ENCODE data around the gene PDLIM1. TPM values are rescaled to one million over a fixed set of nuclear protein-coding genes. Genes with fewer than 3 reads are reported as not detected.

PDLIM1 gene
- polyA plus RNA-seq (ENCODE audit: insufficient read length): 35.6 TPM

GRCh38 chr10:95290461-95291364 is at the start of gene PDLIM1:
PDLIM1 (minus strand) TSS chr10:95291003; CDS start chr10:95290915, 88 bp downstream.
- DNase-seq: no peak

DNA sequence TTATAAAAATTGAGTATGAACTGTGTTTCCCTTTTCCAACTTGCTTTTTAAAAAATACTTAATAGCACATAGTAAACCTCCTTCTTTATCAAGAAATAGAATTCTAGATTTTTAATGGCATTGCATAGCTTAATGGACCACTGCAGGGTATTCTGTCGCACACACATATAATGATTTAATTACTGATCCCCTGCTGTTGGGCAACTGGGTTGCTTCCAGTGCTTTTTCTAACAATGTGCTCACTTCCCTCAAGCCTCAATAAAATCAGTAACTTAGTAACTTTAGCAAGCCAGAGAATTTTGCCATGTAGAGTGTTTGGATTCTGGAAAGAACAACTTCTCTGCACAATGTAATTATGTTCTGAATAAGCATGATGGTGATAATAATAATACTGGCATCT is 49.1 kb upstream of the PDLIM1 start:
- DNase-seq: no peak

- no peak for DNase-seq
Observed at GRCh38 chr10:95337423-95338160, 46.8 kb upstream of the PDLIM1 start.

- no peak for DNase-seq
Observed at GRCh38 chr10:95336702-95337101, 45.9 kb upstream of the PDLIM1 start.

DNA sequence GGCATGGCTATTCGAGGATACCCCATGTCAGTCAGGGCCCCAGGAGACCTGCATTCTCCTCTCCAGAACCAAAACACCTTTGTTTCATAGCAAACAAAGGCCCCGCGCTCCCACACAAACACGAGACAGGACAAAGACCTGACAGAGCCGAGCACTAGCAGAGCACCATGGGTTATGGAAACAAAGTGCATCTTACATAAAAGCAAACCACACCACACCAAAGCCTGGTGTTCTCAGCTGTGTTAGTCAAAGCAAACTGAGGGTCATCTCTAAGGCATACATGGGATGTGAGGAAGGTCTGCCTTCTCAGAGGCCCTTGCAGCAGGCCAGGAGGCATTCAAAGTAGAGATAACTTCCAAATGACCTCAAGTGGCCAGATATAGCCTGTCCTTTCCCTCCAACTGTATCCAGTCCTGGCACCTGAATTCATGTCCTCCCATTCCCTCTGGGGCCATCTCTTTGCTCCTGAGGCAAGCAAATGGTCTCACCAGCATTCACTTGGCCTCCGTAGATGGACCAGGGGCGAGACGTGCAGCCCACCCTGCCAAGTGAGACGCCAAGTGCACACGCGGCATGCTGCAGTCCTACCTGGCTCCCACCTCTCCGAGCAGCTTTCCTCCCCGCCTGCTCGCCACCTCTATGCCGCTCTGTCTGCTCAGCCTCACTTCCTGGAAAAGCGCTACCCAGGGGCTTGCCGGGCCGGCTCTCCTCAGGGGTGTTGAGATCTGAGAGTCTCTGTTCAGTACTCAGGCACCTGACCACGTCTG is 45.3 kb upstream of the PDLIM1 start:
- DNase-seq: no peak

GRCh38 chr10:95334805-95335144 is 44.0 kb upstream of the PDLIM1 start:
- no peak for DNase-seq

- DNase-seq: no peak
Observed at GRCh38 chr10:95333997-95334804, 43.4 kb upstream of the PDLIM1 start.

DNA sequence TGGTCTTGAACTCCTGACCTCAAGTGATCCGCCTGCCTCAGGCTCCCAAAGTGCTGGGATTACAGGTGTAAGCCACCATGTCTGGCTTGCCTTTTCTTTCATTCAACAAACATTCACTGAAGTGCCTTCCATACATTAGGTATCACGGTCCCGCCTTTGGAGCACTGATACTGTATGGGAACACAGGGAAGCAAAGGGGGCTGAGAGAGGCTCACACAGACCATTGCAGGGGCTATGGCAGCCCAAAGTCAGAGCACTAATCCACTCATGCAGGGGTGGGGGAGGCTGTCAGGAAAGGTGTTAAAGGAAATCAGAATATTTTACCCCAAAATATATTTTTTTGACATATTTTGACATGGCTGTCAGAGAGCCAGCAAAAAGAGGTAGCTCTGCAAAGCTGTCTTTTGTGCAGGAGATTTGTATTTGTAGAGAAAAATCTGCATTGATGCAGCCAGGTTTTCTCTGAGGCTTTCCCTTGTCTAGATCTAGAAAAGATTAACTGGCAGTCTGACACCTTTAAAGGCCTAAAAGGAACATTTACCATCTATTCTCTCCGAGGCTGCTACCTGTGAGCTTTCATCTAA is 42.0 kb upstream of the PDLIM1 start:
- no peak for DNase-seq

DNA sequence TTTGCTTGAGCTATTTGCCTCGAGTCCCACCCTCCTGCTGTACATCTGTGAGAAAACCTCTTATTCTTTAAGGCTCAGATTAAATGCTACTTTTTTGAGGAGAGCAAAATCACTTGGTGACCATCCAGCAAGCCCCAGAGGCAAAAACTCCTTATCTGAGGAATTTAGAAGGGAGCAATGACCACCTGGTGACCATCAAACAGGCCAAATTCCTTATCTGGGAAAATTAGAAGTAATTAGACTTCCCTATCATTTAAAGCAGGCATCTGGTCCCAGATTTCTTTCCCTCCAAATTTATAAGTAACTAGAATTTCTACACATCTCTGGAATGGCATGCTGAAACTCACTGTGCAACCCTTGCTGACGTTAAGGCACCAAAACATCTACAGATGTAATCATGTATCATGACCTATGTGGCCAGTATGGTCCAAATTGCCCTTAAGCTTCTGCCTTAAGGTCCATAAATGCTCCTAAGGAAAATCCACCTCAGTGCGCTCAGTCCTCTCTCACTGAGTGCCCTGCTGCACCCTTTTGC is 40.9 kb upstream of the PDLIM1 start:
- DNase-seq: no peak

DNA sequence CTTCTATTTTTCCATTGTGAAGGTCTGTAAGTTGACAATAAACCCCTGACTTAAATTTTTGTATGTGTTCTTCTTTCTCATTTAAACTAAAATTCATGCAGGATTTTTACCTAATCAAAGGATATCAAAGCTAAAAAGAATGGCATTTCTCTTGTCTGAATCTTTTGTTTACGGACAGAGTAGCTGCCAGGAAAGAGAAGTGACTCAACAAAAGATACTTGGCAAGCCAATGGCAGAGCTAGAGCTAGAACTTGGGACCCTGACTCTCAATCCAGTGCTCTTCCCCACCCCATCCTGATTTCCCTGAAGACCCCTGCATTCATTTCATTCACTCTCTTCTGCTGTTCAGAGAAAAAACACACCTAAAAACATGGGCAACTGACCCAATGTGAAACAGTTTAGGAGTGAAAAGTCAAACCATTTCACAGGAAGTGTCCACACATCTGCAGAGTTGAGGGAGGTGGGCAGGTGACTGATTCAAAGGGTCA is 40.2 kb upstream of the PDLIM1 start:
- no peak for DNase-seq

DNA sequence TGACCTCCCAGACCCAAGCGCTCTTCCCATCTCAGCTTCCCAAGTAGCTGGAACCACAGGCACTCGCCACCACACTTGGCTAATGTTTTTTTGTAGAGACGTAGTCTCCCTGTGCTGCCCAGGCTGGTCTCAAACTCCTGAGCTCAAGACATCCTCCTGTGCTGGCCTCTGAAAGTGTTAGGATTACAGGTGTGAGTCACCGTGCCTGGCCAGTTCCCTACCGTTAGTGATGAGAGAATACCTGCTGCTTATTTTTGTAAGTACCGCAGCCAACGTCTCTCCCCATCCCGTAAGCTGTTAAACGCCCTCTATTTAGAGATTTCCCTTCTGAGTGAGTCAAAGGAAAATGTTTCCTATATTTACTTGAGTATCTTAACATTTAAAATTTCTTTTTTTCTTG is 38.5 kb upstream of the PDLIM1 start:
- no peak for DNase-seq

DNA sequence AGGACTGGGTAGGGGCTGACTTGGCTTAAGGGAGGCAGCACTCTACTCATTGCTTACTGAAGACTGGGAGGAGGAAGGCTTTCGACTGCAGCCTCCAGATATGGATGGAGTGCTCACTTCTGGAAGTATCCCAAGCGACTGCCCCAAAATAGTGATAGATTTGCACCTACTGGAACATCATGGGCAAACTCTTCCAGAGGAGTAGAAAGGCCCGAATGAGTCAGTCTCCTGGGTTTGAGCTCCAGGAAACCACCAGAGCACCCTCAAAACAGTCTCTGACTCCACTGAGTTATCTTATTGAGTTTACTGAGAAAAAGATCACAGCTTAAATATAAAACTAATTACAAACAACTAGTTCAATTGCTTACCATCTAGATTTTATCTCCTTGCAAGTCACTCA is 37.2 kb upstream of the PDLIM1 start:
- no peak for DNase-seq

GRCh38 chr10:95327367-95327766 is 36.6 kb upstream of the PDLIM1 start:
- DNase-seq: peak; percentile 23

DNA sequence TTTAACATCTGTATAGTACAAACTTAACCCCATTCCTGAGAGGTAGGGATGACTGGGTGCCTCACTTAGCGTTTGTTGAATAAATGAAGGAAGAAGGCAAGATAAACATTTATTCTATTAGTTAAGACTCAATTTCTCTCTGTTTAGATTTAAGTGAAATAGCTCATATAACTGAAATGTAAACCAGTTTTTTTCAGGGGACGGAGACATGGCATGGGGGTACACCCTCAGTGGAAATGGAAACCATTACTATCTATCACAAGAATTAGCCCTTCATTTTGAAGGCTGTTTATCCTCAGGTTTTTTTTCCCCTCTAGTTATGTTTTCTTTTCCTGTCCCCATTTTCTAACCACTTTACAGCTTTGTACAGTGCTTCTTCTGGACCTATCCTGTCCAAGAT is 35.6 kb upstream of the PDLIM1 start:
- no peak for DNase-seq

- DNase-seq: no peak
Observed at GRCh38 chr10:95325863-95326262, 35.1 kb upstream of the PDLIM1 start.

- DNase-seq: no peak
Observed at GRCh38 chr10:95324436-95325268, 33.8 kb upstream of the PDLIM1 start.

DNA sequence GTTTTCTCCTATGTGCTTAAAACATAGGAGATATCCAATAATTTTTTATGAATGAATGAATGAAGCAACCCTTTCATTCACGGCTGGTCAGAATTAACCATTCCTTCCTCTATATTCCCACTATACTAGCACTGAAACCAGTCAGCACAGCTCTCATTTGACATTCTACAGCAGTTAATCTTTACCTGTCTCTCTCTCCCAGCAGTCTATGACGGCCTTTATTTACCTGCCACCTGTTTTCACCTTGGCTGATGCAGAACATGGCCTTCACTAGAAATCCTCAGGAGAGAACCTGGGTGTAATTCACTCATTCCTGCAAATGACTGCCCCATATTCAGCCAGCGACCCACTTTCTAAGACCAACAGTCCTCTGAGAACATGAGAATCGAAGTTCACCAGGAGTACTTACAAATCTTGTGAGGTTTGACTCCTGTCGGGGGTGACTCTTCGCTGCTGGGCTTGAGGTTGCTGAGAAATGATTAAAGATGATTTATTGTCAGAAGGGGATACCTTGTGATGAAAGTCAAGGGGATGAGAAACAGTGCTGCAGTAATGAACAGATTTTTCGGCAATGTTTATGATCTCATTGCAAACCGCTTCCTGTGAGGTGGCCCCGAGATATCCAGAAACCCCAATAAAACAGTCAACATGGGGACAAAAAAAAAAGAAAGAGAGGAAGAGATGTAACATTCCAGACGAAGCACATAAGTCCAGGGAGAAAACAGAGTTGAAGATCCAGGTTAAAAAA is 30.9 kb upstream of the PDLIM1 start:
- DNase-seq: no peak

GRCh38 chr10:95319239-95319638 is 28.4 kb upstream of the PDLIM1 start:
- DNase-seq: no peak

DNA sequence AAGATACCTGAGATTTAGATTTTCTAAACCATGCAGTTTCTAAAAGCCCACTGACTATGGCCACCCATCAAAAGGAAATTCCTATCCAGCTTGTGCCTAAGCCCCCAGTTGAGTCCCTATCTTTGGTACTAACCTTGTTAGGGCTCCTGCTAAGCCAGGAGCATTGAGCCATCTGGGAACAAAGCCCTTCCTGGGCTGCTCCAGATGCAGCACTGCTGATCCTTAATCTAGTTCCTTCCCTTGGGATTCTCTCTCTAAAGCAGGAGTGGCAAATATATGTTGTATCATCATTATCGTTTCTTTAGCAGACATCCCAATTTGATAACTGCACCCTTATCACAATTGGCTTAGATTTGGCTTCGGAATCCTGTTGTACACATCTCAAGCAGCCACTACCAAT is 24.7 kb upstream of the PDLIM1 start:
- DNase-seq: no peak

Measured in hindlimb muscle (tissue), 1 donor.